Esophagus muscularis mucosa (tissue), 3 donors: ENCODE results near the gene LILRB3.

ENCODE experiments used
- EP300 ChIP-seq: sonication (generic); formaldehyde crosslinking; IDR thresholded peaks from one replicate; pipeline ENCODE4 v1.6.1; 2017; ENCODE audit warnings: antibody characterized with exemption
- TF ChIP-seq, protein P1 (sequence below), 3 experiments: fragments of 200-600 bp in 2 of 3; fragments of 450-650 bp in 1 of 3; sonication (generic) in 2 of 3; IDR thresholded peaks; one replicate each; pipeline ENCODE4 v1.5.1; 2017 to 2019; ENCODE audit warnings: antibody characterized with exemption in 3 of 3, mild to moderate bottlenecking in 2 of 3, moderate library complexity in 1 of 3

DNA sequence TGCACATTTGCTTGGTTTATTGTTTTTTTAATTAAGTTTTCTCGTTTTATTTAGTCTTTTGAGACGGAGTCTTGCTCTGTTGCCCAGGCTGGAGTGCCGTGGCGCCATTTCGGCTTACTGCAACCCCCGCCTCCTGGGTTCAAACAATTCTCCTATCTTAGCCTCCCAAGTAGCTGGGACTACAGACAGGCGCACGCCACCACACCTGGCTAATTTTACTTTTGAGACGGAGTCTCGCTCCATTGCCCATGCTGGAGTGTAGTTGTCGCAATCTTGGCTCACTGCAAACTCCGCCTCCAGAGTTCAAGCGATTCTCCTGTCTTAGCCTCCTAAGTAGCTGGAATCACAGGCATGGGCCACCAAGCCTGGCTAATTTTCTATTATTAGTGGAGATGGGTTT is 20.8 kb downstream of the LILRB3 start:
- no peak for TF ChIP-seq EP300
- TF ChIP-seq, protein P1, sequence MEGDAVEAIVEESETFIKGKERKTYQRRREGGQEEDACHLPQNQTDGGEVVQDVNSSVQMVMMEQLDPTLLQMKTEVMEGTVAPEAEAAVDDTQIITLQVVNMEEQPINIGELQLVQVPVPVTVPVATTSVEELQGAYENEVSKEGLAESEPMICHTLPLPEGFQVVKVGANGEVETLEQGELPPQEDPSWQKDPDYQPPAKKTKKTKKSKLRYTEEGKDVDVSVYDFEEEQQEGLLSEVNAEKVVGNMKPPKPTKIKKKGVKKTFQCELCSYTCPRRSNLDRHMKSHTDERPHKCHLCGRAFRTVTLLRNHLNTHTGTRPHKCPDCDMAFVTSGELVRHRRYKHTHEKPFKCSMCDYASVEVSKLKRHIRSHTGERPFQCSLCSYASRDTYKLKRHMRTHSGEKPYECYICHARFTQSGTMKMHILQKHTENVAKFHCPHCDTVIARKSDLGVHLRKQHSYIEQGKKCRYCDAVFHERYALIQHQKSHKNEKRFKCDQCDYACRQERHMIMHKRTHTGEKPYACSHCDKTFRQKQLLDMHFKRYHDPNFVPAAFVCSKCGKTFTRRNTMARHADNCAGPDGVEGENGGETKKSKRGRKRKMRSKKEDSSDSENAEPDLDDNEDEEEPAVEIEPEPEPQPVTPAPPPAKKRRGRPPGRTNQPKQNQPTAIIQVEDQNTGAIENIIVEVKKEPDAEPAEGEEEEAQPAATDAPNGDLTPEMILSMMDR (IDR thresholded peaks at IDR 0.05): no peak
